GM12878 (cell line): ENCODE data around the gene IRS1. TPM values are rescaled to one million over a fixed set of nuclear protein-coding genes. Genes with fewer than 3 reads are reported as not detected.
A peak's percentile ranks its signal among the peaks of the same experiment; 100 is the strongest.

ENCODE experiments used
- ATAC-seq: fragments of 200-7000 bp; cut with Tn5 transposase; 3 replicates; pipeline ENCODE4 v1.9.1; 2020; ENCODE audit warnings: mild to moderate bottlenecking, moderate library complexity
- BruUV-seq: library from RNA; stranded (reverse); fragments of 400-500 nt; replicated peaks from 2 replicates; lab custom pipeline; 2021; lab: Mats Ljungman, UMichigan
- CTCF ChIA-PET: fragments of 300-600 bp; sonication (Branson Sonifier 250); formaldehyde crosslinking; extraction: SDS; loops from one replicate; lab custom pipeline; 2021; ENCODE audit warnings: inconsistent platforms; lab: Yijun Ruan, JAX
- POLR2A ChIA-PET: fragments of 350-600 bp; formaldehyde crosslinking; extraction: SDS; loops from one replicate; lab custom pipeline; 2021; ENCODE audit warnings: inconsistent platforms; lab: Charles Lee
- RAD21 ChIA-PET: fragments of 300-600 bp; sonication (Branson Sonifier 250); formaldehyde crosslinking; loops from one replicate; lab custom pipeline; 2023; ENCODE audit warnings: antibody characterized with exemption; ENCODE audit not compliant: unreplicated experiment; lab: Charles Lee
- SMC1A ChIA-PET: fragments of 300-600 bp; sonication (Branson Sonifier 250); formaldehyde crosslinking; loops from one replicate; lab custom pipeline; 2023; ENCODE audit not compliant: unreplicated experiment, uncharacterized antibody; lab: Charles Lee
- DNase-seq: peaks from one replicate; pipeline ENCODE4 v3.0.0-alpha.2; 2011; ENCODE audit warnings: low read depth, low spot score
- FAIRE-seq: peaks from 3 replicates; lab custom pipeline; 2011; peaks lifted over from hg19 to GRCh38; lab: Jason Lieb, UNC
- H2AFZ ChIP-seq: 2 replicates; pipeline ENCODE4 v1.6.0; 2011; ENCODE audit warnings: low read depth, low read length, control low read depth; ENCODE audit not compliant: control insufficient read depth
- H3K27ac ChIP-seq: 2 replicates; pipeline ENCODE4 v1.5.1; 2011; ENCODE audit warnings: control low read depth; ENCODE audit not compliant: control insufficient read depth, insufficient read depth
- H3K27me3 ChIP-seq, 2 experiments: replicated peaks in 1 of 2; 2 replicates each; pipeline versions ENCODE4 v1.6.0 to v1.6.1; 2011; ENCODE audit warnings: low read length in 1 of 2; ENCODE audit not compliant: control insufficient read depth in 2 of 2, insufficient read depth in 2 of 2
- H3K36me3 ChIP-seq, 2 experiments: 2 replicates each; pipeline ENCODE4 v1.5.1; 2011; ENCODE audit warnings: low read length in 1 of 2; ENCODE audit not compliant: control insufficient read depth in 2 of 2, insufficient read depth in 2 of 2
- H3K4me1 ChIP-seq: 2 replicates; pipeline ENCODE4 v1.6.1; 2011; ENCODE audit warnings: mild to moderate bottlenecking, low read length, moderate library complexity, mixed read lengths; ENCODE audit not compliant: control insufficient read depth, insufficient read depth
- H3K4me2 ChIP-seq: 2 replicates; pipeline ENCODE4 v1.6.0; 2011; ENCODE audit warnings: control low read depth; ENCODE audit not compliant: control insufficient read depth, insufficient read depth
- H3K4me3 ChIP-seq: fragments of 200-600 bp; sonication (generic); 2 replicates; pipeline ENCODE4 v1.5.1; 2016
- H3K79me2 ChIP-seq: 2 replicates; pipeline ENCODE4 v1.6.0; 2011; ENCODE audit warnings: low read length; ENCODE audit not compliant: control insufficient read depth, insufficient read depth
- H3K9ac ChIP-seq: 2 replicates; pipeline ENCODE4 v1.8.0; 2011; ENCODE audit warnings: low read length, control low read depth, mixed read lengths; ENCODE audit not compliant: control insufficient read depth, insufficient read depth
- H3K9me3 ChIP-seq: replicated peaks from 3 replicates; pipeline ENCODE4 v1.5.1; 2011; ENCODE audit warnings: mild to moderate bottlenecking, low read length; ENCODE audit not compliant: control insufficient read depth, insufficient read depth
- H4K20me1 ChIP-seq: 2 replicates; pipeline ENCODE4 v1.6.0; 2011; ENCODE audit not compliant: control insufficient read depth, insufficient read depth
- CTCF ChIP-seq, 3 experiments: IDR thresholded peaks in 2 of 3; conservative IDR thresholded peaks in 1 of 3; 2 replicates each; pipeline ENCODE4 v1.5.1; 2011; ENCODE audit warnings: low read depth in 3 of 3, low read length in 3 of 3, mild to moderate bottlenecking in 3 of 3, control low read depth in 2 of 3, moderate library complexity in 2 of 3, inconsistent platforms in 1 of 3, mixed read lengths in 1 of 3; ENCODE audit not compliant: control insufficient read depth in 2 of 3, insufficient read depth in 1 of 3; ENCODE audit errors: extremely low read depth in 1 of 3
- FOXK2 ChIP-seq: fragments of 450-650 bp; IDR thresholded peaks from 2 replicates; pipeline ENCODE4 v1.6.1; 2017; ENCODE audit warnings: mild to moderate bottlenecking, moderate library complexity
- NR2C1 ChIP-seq: fragments of 450-650 bp; IDR thresholded peaks from 2 replicates; pipeline ENCODE4 v1.6.1; 2017; ENCODE audit warnings: antibody characterized with exemption, mild to moderate bottlenecking, moderate library complexity
- PAX5 ChIP-seq: IDR thresholded peaks from 2 replicates; pipeline ENCODE4 v1.6.1; 2011; ENCODE audit warnings: low read depth, low read length, borderline replicate concordance
- WGBS: methylation state at CpG from one replicate; pipeline ENCODE4 v1.1.6; 2016; ENCODE audit warnings: low lambda C conversion rate; ENCODE audit not compliant: insufficient replicate concordance, insufficient coverage; ENCODE audit errors: missing lambda C conversion rate; 5-methylcytosine and 5-hydroxymethylcytosine counted together
- in situ Hi-C: fragments of 300-500 bp; cut with MboI; formaldehyde crosslinking; loops from 9 replicates; pipeline ENCODE4 v1.14.3; 2018; ENCODE audit warnings: mixed read lengths
- intact Hi-C: fragments of 100-400 bp; cut with micrococcal nuclease; formaldehyde crosslinking; loops from one replicate; pipeline ENCODE4 v1.14.2; 2022; ENCODE audit not compliant: unreplicated experiment
- polyA plus RNA-seq, 11 experiments: library from polyadenylated mRNA; depleted of rRNA in 4 of 11; unstranded in 6 of 11; stranded (reverse) in 5 of 11; fragments of >200 nt; fragmentation: Nextera tagmentation in 4 of 11; fragmentation: Illumina TruSeq in 1 of 11; extraction: Ambion mirVana in 4 of 11; extraction: Trizol in 1 of 11; gene quantifications; 1 replicate in 1 of 11; 2 replicates in 10 of 11; pipeline versions ENCODE4 v1.2.1 to v1.2.3, GENCODE V29; 2011 to 2016; ENCODE audit warnings: inconsistent platforms in 2 of 11, missing spikeins in 2 of 11, low read depth in 1 of 11
- total RNA-seq, 4 experiments: library from RNA; depleted of rRNA in 3 of 4; stranded (reverse); fragments of >200 nt in 3 of 4; fragmentation: Illumina TruSeq in 1 of 4; extraction: Trizol in 1 of 4; gene quantifications; 2 replicates each; pipeline versions ENCODE4 v1.2.1 to v1.2.3, GENCODE V29; 2013 to 2021
- TF ChIP-seq, protein P1 (sequence below): IDR thresholded peaks from 2 replicates; pipeline ENCODE4 v1.6.1; 2011; ENCODE audit warnings: low read depth, mild to moderate bottlenecking, low read length, moderate library complexity, borderline replicate concordance; ENCODE audit errors: extremely low read depth
- TF ChIP-seq, protein P2 (sequence below): fragments of 450-650 bp; IDR thresholded peaks from 2 replicates; pipeline ENCODE4 v1.6.1; 2017; ENCODE audit warnings: mild to moderate bottlenecking

IRS1 gene
- total and polyA plus RNA-seq, 10 of the 15 experiments (the other 5 are each of a cell fraction or from before 2014, with no cell fraction given): 0.03 to 1.7 (median 0.34) TPM

- in situ Hi-C loops (no loop called here), intact Hi-C loops (no loop called here)
- ChIA-PET POLR2A (no interaction called here), RAD21 (no interaction called here), CTCF (no interaction called here), SMC1A (no interaction called here)
- peak; percentile 70 for FAIRE-seq
- TF ChIP-seq, protein P1, sequence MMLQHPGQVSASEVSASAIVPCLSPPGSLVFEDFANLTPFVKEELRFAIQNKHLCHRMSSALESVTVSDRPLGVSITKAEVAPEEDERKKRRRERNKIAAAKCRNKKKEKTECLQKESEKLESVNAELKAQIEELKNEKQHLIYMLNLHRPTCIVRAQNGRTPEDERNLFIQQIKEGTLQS: no peak
- TF ChIP-seq PAX5: no peak
- TF ChIP-seq, protein P2, sequence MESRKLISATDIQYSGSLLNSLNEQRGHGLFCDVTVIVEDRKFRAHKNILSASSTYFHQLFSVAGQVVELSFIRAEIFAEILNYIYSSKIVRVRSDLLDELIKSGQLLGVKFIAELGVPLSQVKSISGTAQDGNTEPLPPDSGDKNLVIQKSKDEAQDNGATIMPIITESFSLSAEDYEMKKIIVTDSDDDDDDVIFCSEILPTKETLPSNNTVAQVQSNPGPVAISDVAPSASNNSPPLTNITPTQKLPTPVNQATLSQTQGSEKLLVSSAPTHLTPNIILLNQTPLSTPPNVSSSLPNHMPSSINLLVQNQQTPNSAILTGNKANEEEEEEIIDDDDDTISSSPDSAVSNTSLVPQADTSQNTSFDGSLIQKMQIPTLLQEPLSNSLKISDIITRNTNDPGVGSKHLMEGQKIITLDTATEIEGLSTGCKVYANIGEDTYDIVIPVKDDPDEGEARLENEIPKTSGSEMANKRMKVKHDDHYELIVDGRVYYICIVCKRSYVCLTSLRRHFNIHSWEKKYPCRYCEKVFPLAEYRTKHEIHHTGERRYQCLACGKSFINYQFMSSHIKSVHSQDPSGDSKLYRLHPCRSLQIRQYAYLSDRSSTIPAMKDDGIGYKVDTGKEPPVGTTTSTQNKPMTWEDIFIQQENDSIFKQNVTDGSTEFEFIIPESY: no peak
- 0 out of 2 replicates have a peak, but pooled peaks have one; percentile 14 for TF ChIP-seq FOXK2
- no peak for TF ChIP-seq NR2C1
- TF ChIP-seq CTCF (IDR thresholded peaks at IDR 0.05 in 2 of 3, conservative IDR thresholded peaks at IDR 0.05 in 1 of 3; ENCODE audit: control insufficient read depth in 2 of 3, extremely low read depth in 1 of 3, insufficient read depth in 1 of 3, low read depth in 3 of 3, low read length in 3 of 3): no peak
- Histone ChIP-seq H3K9me3 (no peaks in the 10 kb centered on the region), H3K4me1 (no peaks in the 10 kb centered on the region), H4K20me1 (no peaks in the 10 kb centered on the region), H3K27me3 (no peaks in the 10 kb centered on the region), H3K36me3 (no peaks in the 10 kb centered on the region), H2AFZ (no peak overlapping the region), H3K4me3 (no peak overlapping the region), H3K27ac (no peak overlapping the region), H3K4me2 (no peak overlapping the region; the same call in 1 of the 2 replicates), H3K79me2 (no peaks in the 10 kb centered on the region), H3K9ac (no peak overlapping the region)
- peak; percentile 29; the same call in 1 of the 3 replicates for ATAC-seq
- DNase-seq: no peak
- BruUV-seq: no TSS peak
- 77% methylated on average over 3 of the region's 3 CpGs for WGBS
These were observed 84.2 kb downstream of the IRS1 start for GRCh38 chr2:226715347-226715990.
